GM10266 (cell line): ENCODE results near the gene SPIN2B.
"Not testable (repeated sequence)": the region's sequence is repeated elsewhere in the genome, so short reads cannot be mapped to it uniquely, and the experiment has no call there.

Source experiments
- DNase-seq: peaks from one replicate; pipeline ENCODE4 v3.0.0; 2012; ENCODE audit errors: extremely low spot score
- CTCF ChIP-seq: IDR thresholded peaks from 2 replicates; pipeline ENCODE4 v1.5.1; 2012; ENCODE audit warnings: mild to moderate bottlenecking, low read depth; ENCODE audit not compliant: control insufficient read depth, insufficient read depth; ENCODE audit errors: missing control alignments

SPIN2B gene

GRCh38 chrX:57104406-57104805 is 16.9 kb downstream of the SPIN2B start:
- no peak for DNase-seq
- no peak for TF ChIP-seq CTCF

DNA sequence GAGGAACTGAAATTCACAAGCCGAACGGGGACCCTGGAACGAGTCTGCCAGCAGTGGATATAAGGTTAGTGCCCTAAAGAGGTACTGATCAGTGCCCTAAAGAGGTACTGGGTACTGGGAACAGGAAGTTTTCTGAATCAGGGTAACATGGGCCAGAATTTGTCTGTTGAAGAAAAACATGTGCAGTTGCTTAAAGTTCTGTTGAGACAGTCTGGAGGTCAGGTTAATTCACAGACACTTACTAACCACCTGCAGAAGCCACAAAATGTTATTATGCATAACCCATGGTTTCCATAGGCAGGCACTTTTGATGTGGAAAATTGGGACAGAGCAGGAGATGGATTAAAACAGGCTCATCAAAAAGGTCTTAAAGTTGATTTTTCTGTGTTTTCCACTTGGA is 17.9 kb downstream of the SPIN2B start:
- no peak for DNase-seq
- TF ChIP-seq CTCF, result no peak

- not testable (repeated sequence) for DNase-seq
Measured at GRCh38 chrX:57102918-57103317, 18.4 kb downstream of the SPIN2B start.

- no peak for DNase-seq
- no peak for TF ChIP-seq CTCF
Measured at GRCh38 chrX:57083143-57083542, 38.2 kb downstream of the SPIN2B start.

- no peak for DNase-seq
- TF ChIP-seq CTCF, result no peak
Measured at GRCh38 chrX:57074458-57074857, 46.9 kb downstream of the SPIN2B start.

DNA sequence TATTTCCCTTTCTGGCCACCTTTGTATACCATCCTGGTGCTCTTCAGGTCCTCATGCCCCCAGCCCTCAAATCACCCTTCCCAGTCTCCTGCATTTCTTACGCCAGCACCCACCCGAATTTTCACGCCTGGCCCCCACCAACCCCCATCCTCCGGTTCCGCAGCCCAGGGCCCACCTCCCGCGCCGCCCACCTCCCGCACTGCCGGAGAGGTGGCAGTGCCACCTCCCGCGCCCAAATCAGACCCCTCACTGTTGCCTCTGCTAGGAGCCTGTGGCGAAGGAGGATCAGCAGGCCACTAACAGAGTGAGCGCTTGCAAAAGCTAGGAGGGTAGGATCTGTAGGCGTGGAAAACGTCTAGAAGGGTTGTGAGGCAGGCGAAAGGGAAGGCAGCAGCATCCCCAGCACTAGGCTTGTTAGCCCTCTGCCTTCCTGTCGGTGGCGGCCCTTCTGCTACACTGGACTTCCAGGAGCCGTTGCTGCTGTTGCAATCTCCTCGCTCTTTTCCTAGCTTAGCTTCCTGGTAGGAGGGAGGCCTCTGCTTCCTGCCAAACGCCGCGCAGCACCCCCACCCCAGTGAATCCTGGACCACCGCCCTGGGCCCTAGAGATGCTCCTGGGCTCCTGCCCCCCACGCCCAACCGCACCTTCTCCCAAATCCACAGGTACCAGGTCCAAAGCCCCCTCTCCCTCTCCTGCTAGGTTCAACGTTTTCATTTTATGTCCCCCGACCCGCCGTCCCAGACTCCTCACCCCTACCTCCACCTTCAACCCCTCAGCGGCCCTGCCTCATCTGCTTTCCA is 51.0 kb downstream of the SPIN2B start:
- no peak for DNase-seq
- no peak for TF ChIP-seq CTCF
